Muscle layer of colon (tissue), 2 donors: ENCODE measurements around the gene MAP4K4.
A peak's percentile ranks its signal among the peaks of the same experiment; 100 is the strongest.

Source experiments
- H3K27ac ChIP-seq: one replicate; pipeline ENCODE4 v1.7.0; 2013; ENCODE audit warnings: low read depth, mild to moderate bottlenecking, low read length, moderate library complexity
- H3K27me3 ChIP-seq, 2 donors: one replicate each; pipeline ENCODE4 v1.7.0; 2013; ENCODE audit warnings: low read length in 2 of 2, mild to moderate bottlenecking in 2 of 2; ENCODE audit not compliant: insufficient read depth in 2 of 2, control insufficient read depth in 1 of 2
- H3K36me3 ChIP-seq: one replicate; pipeline ENCODE4 v1.7.0; 2013; ENCODE audit warnings: mild to moderate bottlenecking, low read length; ENCODE audit not compliant: insufficient read depth
- H3K4me1 ChIP-seq: one replicate; pipeline ENCODE4 v1.7.0; 2013; ENCODE audit warnings: mild to moderate bottlenecking, low read length; ENCODE audit not compliant: insufficient read depth
- H3K4me3 ChIP-seq, 2 donors: one replicate each; pipeline ENCODE4 v1.7.0; 2013; ENCODE audit warnings: low read length in 2 of 2, low read depth in 1 of 2, mild to moderate bottlenecking in 1 of 2, moderate library complexity in 1 of 2
- H3K9ac ChIP-seq: one replicate; pipeline ENCODE4 v1.7.0; 2013; ENCODE audit warnings: low read length
- H3K9me3 ChIP-seq: one replicate; pipeline ENCODE4 v1.7.0; 2013; ENCODE audit warnings: mild to moderate bottlenecking, low read length
- donor health status: abdominal sarcoma.
- donor health status: Adenocarcinoma of cecum.

MAP4K4 gene

DNA sequence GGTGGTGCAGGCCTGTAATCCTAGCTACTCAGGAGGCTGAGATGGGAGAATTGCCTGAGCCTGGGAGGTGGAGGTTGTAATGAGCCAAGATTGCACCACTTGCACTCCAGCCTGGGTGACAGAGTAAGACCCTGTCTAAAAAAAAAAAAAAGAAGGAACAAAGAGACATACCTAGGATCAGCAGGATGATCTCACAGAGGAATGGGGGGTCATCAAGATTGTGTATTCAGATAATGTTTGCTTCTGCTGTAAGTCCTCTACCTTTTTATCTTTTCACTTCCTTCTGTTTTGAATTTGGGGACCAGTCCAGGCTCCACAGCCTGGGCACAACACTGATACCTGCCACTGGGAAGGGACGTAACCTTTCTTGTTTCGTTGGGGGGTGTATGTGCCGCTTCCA lies 53.2 kb downstream of the MAP4K4 start:
- Histone ChIP-seq H3K4me1 (peaks cover 73% of the 10 kb centered on the region), H3K9me3 (no peaks in the 10 kb centered on the region), H3K27me3 (no peaks in the 10 kb centered on the region), H3K9ac (no peak overlapping the region), H3K4me3 (no peak overlapping the region), H3K27ac (no peak overlapping the region), H3K36me3 (no peaks in the 10 kb centered on the region)

DNA sequence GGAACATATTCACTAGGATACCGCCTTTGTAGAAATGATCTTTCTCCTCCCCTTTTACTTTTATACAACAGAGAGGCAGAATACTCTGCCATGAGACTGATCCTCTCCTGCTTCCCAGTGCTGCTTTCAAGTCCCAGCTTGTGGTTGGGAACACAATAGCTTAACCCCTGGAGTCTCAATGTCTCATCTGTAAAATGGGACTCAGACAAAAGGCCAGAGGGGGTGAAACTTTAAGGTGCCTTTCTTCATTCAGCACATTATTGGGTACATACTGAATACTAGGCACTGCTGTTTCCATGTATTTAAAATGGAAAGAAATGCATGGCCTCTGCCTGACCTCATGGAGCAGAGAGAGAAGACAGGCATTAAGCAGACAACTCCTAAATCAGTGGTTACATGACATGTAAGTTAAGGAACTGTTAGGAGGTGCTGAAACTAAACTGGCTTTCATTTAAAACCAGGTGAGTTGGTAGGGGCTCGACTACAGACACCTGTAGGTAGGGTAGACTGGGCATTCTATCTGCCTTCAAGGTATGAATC lies 53.8 kb downstream of the MAP4K4 start:
- Histone ChIP-seq H3K36me3 (no peaks in the 10 kb centered on the region), H3K27me3 (no peaks in the 10 kb centered on the region), H3K9me3 (no peaks in the 10 kb centered on the region), H3K9ac (no peak overlapping the region), H3K4me3 (no peak overlapping the region), H3K27ac (no peak overlapping the region), H3K4me1 (peaks cover 71% of the 10 kb centered on the region)

DNA sequence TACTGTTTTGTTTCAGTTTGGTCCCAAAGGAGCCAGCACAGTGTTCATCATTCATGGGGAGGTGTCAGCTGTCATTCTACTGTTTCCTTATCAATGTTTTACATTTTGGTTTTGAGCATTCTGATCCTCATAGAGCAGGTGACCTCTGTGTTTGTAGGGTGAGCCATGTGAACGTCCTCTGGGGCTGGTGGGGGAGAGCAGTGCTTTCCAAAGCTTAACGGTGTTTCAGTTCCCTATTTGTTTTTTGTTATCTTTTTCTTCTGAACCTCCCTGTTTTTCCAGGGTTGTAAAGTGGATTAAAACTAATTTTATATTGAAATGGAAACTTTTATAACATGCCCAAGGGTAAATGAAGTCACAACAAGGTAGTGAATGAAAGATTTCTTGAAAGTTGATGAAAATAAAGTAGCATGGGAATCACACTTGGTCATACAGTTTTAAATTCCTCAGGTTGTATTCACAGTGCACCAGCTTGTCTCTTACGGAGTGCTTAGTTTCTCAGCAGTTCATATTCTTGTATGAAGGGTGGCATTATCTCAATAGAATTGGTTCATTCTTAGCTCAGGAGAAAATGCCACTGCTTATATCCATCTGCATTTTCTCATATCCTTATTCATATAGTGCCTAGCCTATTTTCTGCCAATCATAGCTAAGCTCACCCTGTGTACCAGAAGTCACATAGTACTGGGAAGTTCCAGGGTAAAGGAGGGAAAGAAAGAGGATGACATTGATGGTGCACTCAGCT lies 54.5 kb downstream of the MAP4K4 start:
- Histone ChIP-seq H3K9me3 (no peaks in the 10 kb centered on the region), H3K27me3 (no peaks in the 10 kb centered on the region), H3K36me3 (no peaks in the 10 kb centered on the region), H3K4me1 (peaks cover 64% of the 10 kb centered on the region), H3K9ac (no peak overlapping the region), H3K27ac (peak overlapping the region; percentile 26), H3K4me3 (no peak overlapping the region)

DNA sequence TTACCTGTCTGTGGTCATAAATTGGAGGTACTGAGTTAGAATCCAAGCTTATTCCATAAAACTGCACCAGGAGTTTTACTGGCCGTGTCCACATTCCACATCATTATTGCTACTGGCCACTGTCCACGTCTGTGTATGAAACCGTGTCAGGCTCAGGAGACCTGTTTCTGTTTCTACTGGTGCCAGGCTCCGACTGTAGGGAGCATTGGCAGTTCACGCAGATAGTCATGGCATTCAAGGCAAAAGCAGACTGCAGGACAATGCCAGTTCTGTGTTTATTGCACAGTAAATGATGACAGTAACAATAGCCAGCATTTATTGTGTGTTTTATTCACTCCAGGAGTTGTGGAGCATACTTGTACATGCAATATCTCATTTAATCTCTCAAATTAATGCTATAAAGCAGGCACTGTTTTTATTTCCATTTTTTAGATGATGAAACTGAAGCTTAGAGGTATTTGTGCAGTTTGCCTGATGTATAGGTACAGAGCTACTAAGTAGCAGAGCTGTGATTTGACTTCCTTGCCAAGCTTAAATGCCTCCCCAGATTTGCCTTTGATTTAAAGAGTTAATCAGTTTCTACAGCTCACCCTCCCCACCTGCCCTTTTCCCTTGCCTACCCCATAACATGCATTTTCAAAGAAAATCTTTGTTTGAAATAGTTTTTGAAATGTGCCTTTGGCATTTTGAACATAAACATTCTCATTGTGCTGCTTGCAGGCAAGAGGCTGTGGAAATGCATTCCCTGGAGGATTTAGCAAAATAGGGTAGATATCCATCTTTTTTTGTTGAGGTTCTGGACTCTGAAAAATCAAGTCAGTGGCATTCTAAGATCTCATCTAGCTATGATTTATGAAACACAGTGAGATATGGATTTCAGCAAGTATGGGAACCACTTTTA lies 55.5 kb downstream of the MAP4K4 start:
- Histone ChIP-seq H3K27me3 (no peaks in the 10 kb centered on the region), H3K4me3 (no peak overlapping the region), H3K9ac (no peak overlapping the region), H3K4me1 (peaks cover 56% of the 10 kb centered on the region), H3K9me3 (no peaks in the 10 kb centered on the region), H3K27ac (peak overlapping the region; percentile 26), H3K36me3 (no peaks in the 10 kb centered on the region)

DNA sequence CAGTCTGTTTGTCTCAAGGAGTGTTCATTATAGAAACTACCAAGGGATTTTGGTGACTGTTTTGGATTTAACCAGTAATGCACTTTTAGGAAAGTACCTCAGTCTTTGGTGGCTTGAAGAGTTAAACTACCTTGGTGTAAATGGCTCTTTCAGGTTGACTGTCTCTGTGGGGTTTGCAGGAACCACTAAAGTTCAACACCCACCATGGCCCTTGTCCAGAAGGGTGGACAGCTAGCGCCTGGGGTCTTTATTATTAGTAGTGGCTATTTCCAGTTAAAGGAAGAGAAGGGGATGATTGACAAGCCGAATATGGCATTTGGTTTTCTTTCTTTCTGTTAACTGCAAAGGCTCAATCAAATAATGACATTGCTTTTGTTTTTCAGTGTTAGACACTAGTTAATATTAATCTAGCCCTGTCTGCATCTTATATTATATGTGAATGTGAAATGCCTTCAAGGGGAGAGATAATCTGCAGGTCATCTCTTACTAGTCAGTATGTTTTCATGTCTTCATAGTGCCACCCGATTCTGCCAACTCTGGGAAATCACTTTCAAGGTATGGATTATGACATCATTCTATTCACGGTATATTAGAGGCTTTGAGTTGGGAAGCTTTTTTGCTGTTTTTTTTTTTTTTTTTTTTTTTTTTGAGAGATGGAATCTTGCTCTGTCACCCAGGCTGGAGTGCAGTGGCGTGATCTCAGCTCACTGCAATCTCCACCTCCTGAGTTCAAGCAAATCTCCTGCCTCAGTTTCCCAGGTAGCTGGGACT lies 56.4 kb downstream of the MAP4K4 start:
- no peak overlapping the region for H3K27ac ChIP-seq
- no peak overlapping the region for H3K4me3 ChIP-seq
- H3K36me3 ChIP-seq, result no peaks in the 10 kb centered on the region
- H3K9ac ChIP-seq, result no peak overlapping the region
- H3K4me1 ChIP-seq, result peaks cover 52% of the 10 kb centered on the region
- H3K9me3 ChIP-seq, result no peaks in the 10 kb centered on the region
- no peaks in the 10 kb centered on the region for H3K27me3 ChIP-seq

DNA sequence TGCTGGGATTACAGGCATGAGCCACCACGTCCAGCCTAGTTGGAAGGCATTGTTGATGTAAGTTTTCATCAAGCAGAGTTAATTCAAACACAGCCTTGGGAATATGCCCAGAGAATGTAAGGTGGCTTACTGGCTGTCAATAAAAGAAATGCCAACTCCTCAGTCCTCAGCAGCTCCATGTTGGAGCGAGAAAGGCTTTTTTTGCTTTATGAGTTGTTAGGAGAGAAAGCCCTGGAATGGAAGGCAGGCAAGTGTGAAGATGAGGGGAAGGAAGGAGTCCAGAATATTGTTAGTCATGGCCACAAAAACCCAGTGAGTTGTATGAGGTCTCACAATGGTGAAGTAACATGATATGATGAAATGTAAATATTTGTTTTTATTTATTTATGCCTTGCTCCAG lies 57.1 kb downstream of the MAP4K4 start:
- H3K9me3 ChIP-seq, result no peaks in the 10 kb centered on the region
- H3K27ac ChIP-seq, result no peak overlapping the region
- peaks cover 52% of the 10 kb centered on the region for H3K4me1 ChIP-seq
- H3K9ac ChIP-seq, result no peak overlapping the region
- H3K4me3 ChIP-seq, result no peak overlapping the region
- no peaks in the 10 kb centered on the region for H3K27me3 ChIP-seq
- no peaks in the 10 kb centered on the region for H3K36me3 ChIP-seq

DNA sequence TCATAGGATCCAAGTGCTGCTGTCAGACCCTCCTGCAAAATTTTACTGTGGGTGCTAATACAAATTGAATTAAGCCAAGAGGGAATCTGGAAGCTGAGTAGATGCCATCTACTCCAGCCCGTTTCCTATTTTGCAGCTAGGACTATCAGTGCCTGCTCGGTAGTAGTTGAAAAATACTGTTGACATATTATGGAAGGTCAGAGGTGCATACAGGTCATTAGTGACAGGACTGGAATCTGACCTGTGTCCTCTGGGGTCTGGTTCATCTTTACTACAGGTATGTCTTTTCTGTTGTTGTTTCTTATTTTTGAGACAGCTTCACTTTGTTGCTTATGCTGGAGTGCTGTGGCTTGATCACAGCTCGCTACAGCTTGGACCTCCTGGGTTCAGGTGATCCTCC lies 58.8 kb downstream of the MAP4K4 start:
- peaks cover 47% of the 10 kb centered on the region for H3K4me1 ChIP-seq
- no peak overlapping the region for H3K4me3 ChIP-seq
- H3K36me3 ChIP-seq, result no peaks in the 10 kb centered on the region
- no peaks in the 10 kb centered on the region for H3K9me3 ChIP-seq
- H3K27me3 ChIP-seq, result no peaks in the 10 kb centered on the region
- no peak overlapping the region for H3K9ac ChIP-seq
- no peak overlapping the region for H3K27ac ChIP-seq

DNA sequence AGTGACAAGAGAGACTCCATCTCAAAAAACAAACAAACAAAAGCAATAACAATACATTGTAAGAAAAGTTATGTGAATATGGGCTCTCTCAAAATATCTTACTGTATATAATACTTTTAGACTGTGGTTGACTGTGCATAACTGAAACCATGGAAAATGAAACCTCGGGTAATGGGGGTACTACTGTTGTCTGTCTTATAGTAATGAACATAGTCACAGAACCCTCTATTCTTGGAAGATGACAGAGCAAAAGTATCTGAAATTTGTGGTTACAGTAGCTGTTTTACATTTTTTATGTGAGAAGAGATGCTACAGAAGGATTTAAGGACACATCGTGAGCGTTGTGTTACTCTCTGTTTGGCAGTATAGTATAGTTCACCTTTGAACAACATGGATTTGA lies 60.5 kb downstream of the MAP4K4 start:
- H3K4me1 ChIP-seq, result peaks cover 41% of the 10 kb centered on the region
- no peak overlapping the region for H3K4me3 ChIP-seq
- H3K9me3 ChIP-seq, result no peaks in the 10 kb centered on the region
- H3K27me3 ChIP-seq, result no peaks in the 10 kb centered on the region
- no peak overlapping the region for H3K9ac ChIP-seq
- no peak overlapping the region for H3K27ac ChIP-seq
- H3K36me3 ChIP-seq, result no peaks in the 10 kb centered on the region

DNA sequence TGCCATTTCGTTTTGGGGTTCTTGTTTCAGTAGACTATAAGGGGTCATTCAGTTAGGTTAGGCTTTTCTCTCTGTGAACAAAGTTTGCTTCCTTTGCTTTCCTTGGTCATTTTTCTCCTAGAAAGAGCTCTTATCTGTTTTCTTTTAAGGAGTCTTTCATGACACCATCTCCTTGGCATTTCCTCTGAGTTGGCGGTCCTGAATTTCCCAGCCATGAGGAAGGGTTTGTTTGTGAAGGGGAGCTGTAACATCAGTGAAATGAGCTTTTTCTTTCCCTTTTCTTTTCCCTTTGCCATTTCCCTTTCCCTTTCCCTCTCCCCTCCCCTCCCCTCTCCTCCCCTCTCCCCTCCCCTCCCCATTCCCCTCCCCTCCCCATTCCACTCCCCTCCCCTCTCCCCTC lies 61.7 kb downstream of the MAP4K4 start:
- no peaks in the 10 kb centered on the region for H3K36me3 ChIP-seq
- no peak overlapping the region for H3K27ac ChIP-seq
- H3K9ac ChIP-seq, result no peak overlapping the region
- peaks cover 42% of the 10 kb centered on the region for H3K4me1 ChIP-seq
- no peaks in the 10 kb centered on the region for H3K27me3 ChIP-seq
- H3K9me3 ChIP-seq, result no peaks in the 10 kb centered on the region
- H3K4me3 ChIP-seq, result no peak overlapping the region

DNA sequence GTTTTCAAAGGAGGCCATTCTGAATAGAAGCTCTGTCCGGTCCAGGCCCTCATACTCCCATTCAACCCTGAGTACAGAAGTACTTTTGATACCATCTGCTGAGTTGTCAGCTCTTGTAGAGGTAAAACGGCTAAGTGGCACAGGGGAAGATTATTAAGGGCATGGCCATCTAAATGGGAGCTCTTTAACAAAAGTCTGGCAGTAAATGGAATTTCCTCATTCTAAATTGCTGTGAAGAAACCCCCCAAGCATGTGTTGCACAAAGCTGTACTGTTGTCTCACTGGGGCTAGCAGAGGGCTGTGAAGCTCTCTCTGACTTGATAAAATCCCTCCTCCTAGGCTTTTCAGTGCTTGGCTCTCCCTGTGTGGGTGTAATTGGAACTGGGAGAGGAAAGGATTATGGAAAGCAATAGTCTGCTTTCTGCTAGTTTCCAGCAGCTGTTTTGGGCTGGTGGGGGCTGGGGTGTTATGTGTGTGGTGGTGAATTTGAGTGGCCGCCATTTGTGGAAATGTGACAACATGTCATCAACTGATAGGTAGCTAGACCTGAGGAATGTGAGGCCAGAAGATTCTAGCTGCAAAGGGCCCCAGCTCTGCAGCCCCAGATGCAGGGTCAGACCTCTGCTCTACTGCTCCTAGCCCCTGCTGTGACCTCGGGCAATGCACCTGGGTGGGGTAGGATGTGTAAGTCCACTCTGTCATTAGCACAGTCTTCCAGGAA lies 65.1 kb downstream of the MAP4K4 start:
- H3K36me3 ChIP-seq, result no peaks in the 10 kb centered on the region
- H3K4me3 ChIP-seq, result no peak overlapping the region
- H3K9ac ChIP-seq, result no peak overlapping the region
- H3K27me3 ChIP-seq, result no peaks in the 10 kb centered on the region
- no peak overlapping the region for H3K27ac ChIP-seq
- H3K9me3 ChIP-seq, result no peaks in the 10 kb centered on the region
- peaks cover 56% of the 10 kb centered on the region for H3K4me1 ChIP-seq
